HG02885 (cell line): ENCODE results near the gene C1orf50.
A peak's percentile ranks its signal among the peaks of the same experiment; 100 is the strongest.
"Not testable (repeated sequence)": the region's sequence is repeated elsewhere in the genome, so short reads cannot be mapped to it uniquely, and the experiment has no call there.

Source experiments
- ATAC-seq: cut with Tn5 transposase; IDR thresholded peaks from one replicate; pipeline ENCODE4 v1.9.1; 2021; ENCODE audit warnings: mild to moderate bottlenecking; ENCODE audit not compliant: unreplicated experiment, poor library complexity

Gene C1orf50

GRCh38 chr1:42766741-42767509 lies at the start of gene C1orf50, which contains the start of gene P3H1:
TSS of gene C1orf50 (plus strand) at chr1:42767249. CDS start at chr1:42767312, 63 bp downstream.
TSS of gene P3H1 (minus strand) at chr1:42767028. CDS start at chr1:42766971, 57 bp downstream.
- ATAC-seq = peak; percentile 85

GRCh38 chr1:42720868-42721267 lies 46.2 kb upstream of the C1orf50 start:
- no peak for ATAC-seq

GRCh38 chr1:42721926-42722325 lies 45.1 kb upstream of the C1orf50 start:
- no peak for ATAC-seq

GRCh38 chr1:42722403-42722802 lies 44.6 kb upstream of the C1orf50 start:
- not testable (repeated sequence) for ATAC-seq

- no peak for ATAC-seq
Observed at GRCh38 chr1:42723511-42723910, 43.5 kb upstream of the C1orf50 start.

GRCh38 chr1:42725820-42726219 lies 41.2 kb upstream of the C1orf50 start:
- ATAC-seq = not testable (repeated sequence)

GRCh38 chr1:42730002-42730401 lies 37.0 kb upstream of the C1orf50 start:
- ATAC-seq = no peak

- no peak for ATAC-seq
Observed at GRCh38 chr1:42730988-42731387, 36.1 kb upstream of the C1orf50 start.

GRCh38 chr1:42731585-42731984 lies 35.5 kb upstream of the C1orf50 start:
- no peak for ATAC-seq

- ATAC-seq = no peak
Observed at GRCh38 chr1:42732126-42732680, 34.8 kb upstream of the C1orf50 start.

- no peak for ATAC-seq
Observed at GRCh38 chr1:42733415-42734200, 33.4 kb upstream of the C1orf50 start.

- ATAC-seq = no peak
Observed at GRCh38 chr1:42734201-42735035, 32.6 kb upstream of the C1orf50 start.

GRCh38 chr1:42735056-42735455 lies 32.0 kb upstream of the C1orf50 start:
- ATAC-seq = no peak

GRCh38 chr1:42735477-42736105 lies 31.5 kb upstream of the C1orf50 start:
- no peak for ATAC-seq

GRCh38 chr1:42736152-42736551 lies 30.9 kb upstream of the C1orf50 start:
- no peak for ATAC-seq

GRCh38 chr1:42736571-42737200 lies 30.4 kb upstream of the C1orf50 start:
- no peak for ATAC-seq

GRCh38 chr1:42737257-42737656 lies 29.8 kb upstream of the C1orf50 start:
- ATAC-seq = no peak

GRCh38 chr1:42737986-42738677 lies 28.9 kb upstream of the C1orf50 start:
- ATAC-seq = no peak
